ENCODE data around the gene YWHAE. TPM values are rescaled to one million over a fixed set of nuclear protein-coding genes. Genes with fewer than 3 reads are reported as not detected.
"Not testable (repeated sequence)": the region's sequence is repeated elsewhere in the genome, so short reads cannot be mapped to it uniquely, and the experiment has no call there.

Gene YWHAE
- total RNA-seq, 4 donors from 2014 or later: 505 to 758 (median 567) TPM

DNA sequence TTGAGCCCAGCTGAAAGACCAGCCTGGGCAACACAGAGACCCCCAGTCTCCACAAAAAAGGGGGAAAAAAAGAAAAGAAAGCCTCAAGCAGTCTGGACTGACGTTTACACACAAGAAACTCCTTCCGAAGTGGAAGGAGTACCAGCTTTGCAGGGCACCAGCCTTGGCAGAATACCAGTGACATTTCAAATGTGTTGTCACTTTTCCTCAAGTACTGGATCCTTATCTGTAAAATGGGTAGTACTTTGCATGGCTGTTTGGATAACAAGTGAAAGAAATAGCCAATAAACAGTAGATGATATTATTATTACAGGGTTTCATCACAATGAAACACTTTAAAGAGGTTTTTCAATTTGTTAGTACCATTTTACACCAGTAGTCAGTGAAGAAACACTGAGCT is 14.2 kb downstream of the YWHAE start:
- intact Hi-C loops (cut with DNase I): no loop called here
- H3K36me3 ChIP-seq: peaks cover 0 to 16% (median 0%) of the 10 kb centered on the region in 3 donors
- TF ChIP-seq, protein P1, sequence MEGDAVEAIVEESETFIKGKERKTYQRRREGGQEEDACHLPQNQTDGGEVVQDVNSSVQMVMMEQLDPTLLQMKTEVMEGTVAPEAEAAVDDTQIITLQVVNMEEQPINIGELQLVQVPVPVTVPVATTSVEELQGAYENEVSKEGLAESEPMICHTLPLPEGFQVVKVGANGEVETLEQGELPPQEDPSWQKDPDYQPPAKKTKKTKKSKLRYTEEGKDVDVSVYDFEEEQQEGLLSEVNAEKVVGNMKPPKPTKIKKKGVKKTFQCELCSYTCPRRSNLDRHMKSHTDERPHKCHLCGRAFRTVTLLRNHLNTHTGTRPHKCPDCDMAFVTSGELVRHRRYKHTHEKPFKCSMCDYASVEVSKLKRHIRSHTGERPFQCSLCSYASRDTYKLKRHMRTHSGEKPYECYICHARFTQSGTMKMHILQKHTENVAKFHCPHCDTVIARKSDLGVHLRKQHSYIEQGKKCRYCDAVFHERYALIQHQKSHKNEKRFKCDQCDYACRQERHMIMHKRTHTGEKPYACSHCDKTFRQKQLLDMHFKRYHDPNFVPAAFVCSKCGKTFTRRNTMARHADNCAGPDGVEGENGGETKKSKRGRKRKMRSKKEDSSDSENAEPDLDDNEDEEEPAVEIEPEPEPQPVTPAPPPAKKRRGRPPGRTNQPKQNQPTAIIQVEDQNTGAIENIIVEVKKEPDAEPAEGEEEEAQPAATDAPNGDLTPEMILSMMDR (IDR thresholded peaks at IDR 0.05): no peak
- no peak for TF ChIP-seq POLR2A (IDR thresholded peaks at IDR 0.05)
- H3K4me3 ChIP-seq: no peak overlapping the region
- no peaks in the 10 kb centered on the region for H3K9me3 ChIP-seq
- no peak for DNase-seq
- WGBS, 2 donors: 0 to 40% methylated on average over 2 of the region's 2 CpGs
- H3K4me1 ChIP-seq: peaks cover 16 to 100% (median 70%) of the 10 kb centered on the region in 3 donors
- peak overlapping the region in 1 of 4 donors; percentile 25 for H3K27ac ChIP-seq
- H3K27me3 ChIP-seq: no peaks in the 10 kb centered on the region

DNA sequence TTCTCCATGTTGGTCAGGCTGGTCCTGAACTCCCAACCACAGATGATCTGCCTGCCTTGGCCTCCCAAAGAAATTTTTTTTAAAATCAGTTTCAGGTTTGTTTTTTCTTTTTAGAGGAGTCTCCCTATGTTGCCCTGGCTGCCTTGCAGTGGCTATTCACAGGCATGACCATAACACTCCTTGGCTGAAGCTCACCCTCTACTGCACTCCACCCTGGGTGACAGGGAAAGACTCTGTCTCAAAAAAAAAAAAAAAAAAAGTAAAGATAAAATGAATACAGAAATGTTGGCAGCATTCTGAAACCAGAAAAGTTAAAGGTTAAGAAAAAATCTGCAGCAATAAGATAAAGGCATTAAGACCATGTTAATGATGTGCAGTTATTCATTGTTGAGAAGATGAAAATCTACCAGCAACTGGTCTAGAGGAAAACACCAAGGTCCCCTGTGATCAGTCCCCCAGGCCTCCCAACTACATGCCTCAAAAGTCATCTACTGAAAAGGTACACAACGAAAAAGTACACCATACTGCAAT is 15.1 kb downstream of the YWHAE start:
- peaks cover 25 to 100% (median 70%) of the 10 kb centered on the region in 3 donors for H3K4me1 ChIP-seq
- no peak for TF ChIP-seq POLR2A (IDR thresholded peaks at IDR 0.05)
- TF ChIP-seq, protein P1 (IDR thresholded peaks at IDR 0.05): no peak
- intact Hi-C loops (cut with DNase I): no loop called here
- DNase-seq: no peak
- no peak overlapping the region for H3K4me3 ChIP-seq
- WGBS, 2 donors: 0 to 5% methylated on average over 1 of the region's 1 CpG
- H3K9me3 ChIP-seq: no peaks in the 10 kb centered on the region
- H3K36me3 ChIP-seq: peaks cover 0 to 16% (median 0%) of the 10 kb centered on the region in 3 donors
- peak overlapping the region in 1 of 4 donors; percentile 25 for H3K27ac ChIP-seq
- no peaks in the 10 kb centered on the region for H3K27me3 ChIP-seq

DNA sequence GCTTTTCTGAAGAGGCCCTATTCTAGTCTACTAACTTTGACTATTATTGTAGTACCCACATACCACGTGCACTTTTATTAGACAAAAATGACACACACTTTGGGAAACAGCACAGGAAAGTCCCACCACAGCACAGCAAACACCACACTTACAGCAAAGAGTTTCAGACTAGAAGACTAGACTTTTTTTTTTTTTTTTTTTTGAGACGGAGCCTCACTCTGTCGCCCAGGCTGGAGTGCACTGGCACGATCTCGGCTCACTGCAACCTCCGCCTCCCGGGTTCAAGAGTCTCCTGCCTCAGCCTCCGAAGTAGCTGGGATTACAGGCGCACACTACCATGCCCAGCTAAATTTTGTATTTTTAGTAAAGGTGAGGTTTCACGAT is 20.1 kb downstream of the YWHAE start:
- Histone ChIP-seq H3K27ac (peak overlapping the region in 3 of 4 donors; percentile 34 to 57 (median 50)), H3K4me1 (peaks cover 50 to 100% (median 78%) of the 10 kb centered on the region in 3 donors), H3K36me3 (peaks cover 0 to 28% (median 0%) of the 10 kb centered on the region in 3 donors), H3K27me3 (no peaks in the 10 kb centered on the region), H3K4me3 (peak overlapping the region in 1 of 4 donors; percentile 15), H3K9me3 (no peaks in the 10 kb centered on the region)
- intact Hi-C loops (cut with DNase I): loop anchor here (10.0 kb wide), 1 partner anchor 55 kb away; no protein-coding TSS in a partner anchor
- DNase-seq: no peak
- WGBS, 2 donors: 56 to 58% methylated on average over 8 to 10 of the region's 10 CpGs
- no peak for TF ChIP-seq POLR2A (IDR thresholded peaks at IDR 0.05)
- TF ChIP-seq, protein P1 (IDR thresholded peaks at IDR 0.05): no peak

DNA sequence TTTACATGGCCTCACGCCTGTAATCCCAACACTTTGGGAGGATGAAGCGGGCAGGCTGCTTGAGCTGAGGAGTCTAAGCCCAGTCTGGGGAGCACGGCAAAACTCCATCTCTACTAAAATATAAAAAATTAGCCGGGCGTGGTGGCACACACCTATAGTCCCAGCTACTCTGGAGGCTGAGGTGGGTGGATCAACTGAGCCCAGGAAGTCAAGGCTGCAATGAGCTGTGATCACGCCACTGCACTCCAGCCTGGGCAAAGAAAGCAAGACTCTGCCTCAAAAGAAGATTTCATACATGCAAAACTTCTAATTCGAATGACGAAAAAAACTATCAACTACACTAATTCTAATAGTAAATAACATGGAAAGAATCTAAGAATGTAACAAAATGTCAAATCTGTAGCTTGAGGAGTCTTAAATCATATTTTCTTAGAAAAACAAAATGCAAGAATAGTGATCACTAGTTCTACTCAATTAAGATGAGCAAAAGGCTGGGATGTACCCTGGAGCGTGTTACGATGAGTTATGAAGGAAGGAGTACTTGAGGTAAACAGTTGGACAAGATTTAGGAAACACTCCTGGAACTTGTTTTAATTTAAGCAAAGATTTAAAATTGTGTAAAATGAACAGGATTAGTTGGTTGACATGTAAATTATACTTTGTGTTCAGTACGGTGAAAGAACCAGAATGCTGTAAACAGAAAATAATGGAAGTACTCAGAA is 20.7 kb downstream of the YWHAE start:
- Histone ChIP-seq H3K27me3 (no peaks in the 10 kb centered on the region), H3K9me3 (no peaks in the 10 kb centered on the region), H3K4me1 (peaks cover 50 to 100% (median 79%) of the 10 kb centered on the region in 3 donors), H3K4me3 (no peak overlapping the region), H3K36me3 (peaks cover 0 to 25% (median 0%) of the 10 kb centered on the region in 3 donors), H3K27ac (peak overlapping the region in 2 of 4 donors; percentile 34 to 57)
- 62 to 64% methylated on average over 7 to 11 of the region's 11 CpGs for WGBS, 2 donors
- TF ChIP-seq, protein P1 (IDR thresholded peaks at IDR 0.05): no peak
- no peak for TF ChIP-seq POLR2A (IDR thresholded peaks at IDR 0.05)
- DNase-seq: no peak
- intact Hi-C loops (cut with DNase I): loop anchor here (10.0 kb wide), 1 partner anchor 55 kb away; no protein-coding TSS in a partner anchor

DNA sequence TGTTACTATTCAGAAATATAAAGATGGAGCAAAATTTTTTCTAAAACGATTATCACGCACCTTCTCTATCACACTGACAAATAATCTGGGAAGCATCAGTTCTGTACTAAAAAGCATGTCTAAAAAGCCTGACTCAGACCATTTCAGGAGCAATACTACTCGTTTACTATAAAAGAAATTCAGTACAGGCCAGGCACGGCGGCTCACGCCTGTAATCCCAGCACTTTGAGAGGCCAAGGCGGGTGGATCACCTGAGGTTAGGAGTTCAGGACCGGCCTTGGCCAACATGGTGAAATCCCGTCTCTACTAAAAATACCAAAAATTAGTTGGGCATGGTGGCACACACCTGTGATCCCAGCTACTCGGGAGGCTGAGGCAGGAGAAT is 21.6 kb downstream of the YWHAE start:
- peak overlapping the region in 1 of 4 donors; percentile 34 for H3K27ac ChIP-seq
- WGBS, 2 donors: 66 to 69% methylated on average over 9 to 10 of the region's 10 CpGs
- intact Hi-C loops (cut with DNase I): loop anchor here (10.0 kb wide), 1 partner anchor 56 kb away; no protein-coding TSS in a partner anchor
- H3K4me1 ChIP-seq: peaks cover 50 to 100% (median 78%) of the 10 kb centered on the region in 3 donors
- not testable (repeated sequence) for H3K9me3 ChIP-seq, H3K27me3 ChIP-seq, DNase-seq, H3K4me3 ChIP-seq
- H3K36me3 ChIP-seq: peaks cover 0 to 24% (median 0%) of the 10 kb centered on the region in 3 donors

Data from esophagus squamous epithelium (tissue), 5 donors.